Measurements from ENCODE around the gene SLC22A4.

The SLC22A4 gene

DNA sequence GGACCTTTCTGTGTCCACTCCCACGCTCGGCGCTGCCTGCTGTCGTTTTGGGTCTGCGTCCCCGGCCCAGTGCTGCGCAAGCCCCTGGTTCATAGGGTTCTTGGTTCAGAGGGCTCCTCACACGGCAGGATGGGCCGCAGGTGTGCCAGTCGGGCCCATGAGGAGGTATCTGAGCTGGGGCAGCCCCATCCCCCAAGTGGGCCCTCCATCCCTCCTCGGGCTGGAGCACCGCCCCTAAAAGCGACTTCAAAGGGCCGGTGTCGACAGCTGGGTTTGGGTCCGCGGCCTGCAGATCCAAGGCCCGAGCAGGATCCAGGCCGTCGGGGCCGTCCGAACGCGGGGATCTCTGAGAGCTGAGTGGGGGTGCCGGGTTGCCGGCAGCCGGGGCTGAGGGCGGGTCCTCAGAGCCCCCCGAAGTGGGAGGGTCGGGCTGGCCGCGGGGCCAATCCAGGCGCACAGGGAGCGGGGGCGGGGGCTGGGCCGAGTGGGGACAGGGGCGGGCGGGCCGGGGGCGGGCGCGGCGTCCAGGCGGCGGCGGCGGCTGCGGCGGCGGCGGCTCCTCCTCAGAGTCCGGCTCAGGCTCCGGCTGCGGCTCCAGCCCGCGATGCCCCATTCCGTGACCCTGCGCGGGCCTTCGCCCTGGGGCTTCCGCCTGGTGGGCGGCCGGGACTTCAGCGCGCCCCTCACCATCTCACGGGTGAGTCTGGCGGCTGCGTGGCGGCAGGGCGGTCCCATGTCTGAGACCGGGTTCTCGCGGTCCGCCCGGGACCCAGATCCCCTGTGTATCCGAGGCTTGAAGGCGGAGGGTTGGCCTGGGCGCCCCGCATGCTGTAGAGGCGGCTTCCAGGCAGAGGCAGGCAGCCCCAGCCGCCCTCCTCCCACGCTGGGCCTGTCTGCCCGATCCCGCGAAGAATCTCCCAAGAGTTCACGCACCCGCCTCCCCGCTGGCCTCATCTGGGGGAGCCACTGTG lies 36.8 kb upstream of the SLC22A4 start, which contains the start of gene PDLIM4:
Gene PDLIM4 (plus strand): TSS at position 566 of the 971 bp plus-strand sequence. CDS start 39 bp downstream, at position 605.
- H3K4me3 ChIP-seq (ENCODE audit: low read depth, low read length), result peak within 1 kb of the TSS; percentile 70
- no peaks in the 10 kb centered on the region for H3K9me3 ChIP-seq (ENCODE audit: control insufficient read depth, insufficient read depth, low read length)
- peak within 1 kb of the TSS; percentile 41 for H3K9ac ChIP-seq (ENCODE audit: low read depth, low read length)
- H3K27me3 ChIP-seq (ENCODE audit: control insufficient read depth, insufficient read depth, low read length), result peaks cover 10% of the 10 kb centered on the region
- H3K4me1 ChIP-seq (ENCODE audit: control insufficient read depth, insufficient read depth, low read length), result peaks cover 2% of the 10 kb centered on the region
- no peaks in the 10 kb centered on the region for H3K36me3 ChIP-seq (ENCODE audit: control insufficient read depth, insufficient read depth, low read length)

DNA sequence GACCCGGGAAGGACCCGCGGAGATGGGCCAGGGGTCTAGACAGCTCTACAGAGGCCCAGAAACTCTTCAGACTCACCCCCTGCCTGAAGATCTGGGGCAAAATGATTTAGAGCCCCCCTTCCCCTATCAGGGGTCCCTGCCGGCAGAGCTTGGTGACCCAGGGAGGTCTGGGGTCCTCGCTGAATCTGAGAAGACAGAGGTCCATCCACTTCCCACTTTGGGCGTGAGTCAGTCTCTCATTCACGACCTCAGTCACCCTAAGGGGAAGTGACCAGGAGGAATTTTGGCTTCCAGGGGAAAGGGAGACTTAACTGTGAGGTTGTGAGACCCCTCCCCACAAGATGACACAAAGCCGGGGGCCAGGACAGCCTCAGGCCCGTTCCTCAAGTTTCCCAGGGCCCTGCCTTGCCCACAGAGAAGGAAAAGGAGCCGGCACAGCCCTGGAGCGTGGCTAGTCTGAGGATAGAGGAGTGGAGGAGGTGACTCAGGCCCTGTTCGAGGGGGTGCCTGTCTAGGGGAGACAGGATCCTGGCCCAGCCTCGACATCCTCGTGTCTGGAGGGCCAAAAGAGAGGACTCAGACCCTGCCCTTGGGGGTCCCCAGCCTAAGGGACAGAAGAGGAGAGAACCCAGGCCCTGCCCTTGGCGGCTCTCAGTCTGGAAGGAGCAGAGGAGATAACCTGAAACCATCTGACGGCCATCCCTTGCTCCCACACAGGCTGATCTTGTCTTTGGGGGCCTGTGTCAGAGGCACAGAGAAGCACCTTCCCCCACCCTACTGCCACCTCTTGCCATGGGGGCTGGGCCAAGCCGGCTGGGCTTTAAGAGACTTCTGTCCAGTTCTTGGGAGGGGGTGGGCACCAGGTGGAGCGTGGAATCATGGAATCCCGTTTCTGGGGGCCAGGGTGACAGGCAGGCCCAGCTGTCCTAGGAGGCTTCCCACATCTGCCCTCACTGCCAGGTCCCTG lies 35.8 kb upstream of the SLC22A4 start:
- no peaks in the 10 kb centered on the region for H3K9me3 ChIP-seq (ENCODE audit: control insufficient read depth, insufficient read depth, low read length)
- peaks cover 2% of the 10 kb centered on the region for H3K4me1 ChIP-seq (ENCODE audit: control insufficient read depth, insufficient read depth, low read length)
- peaks cover 10% of the 10 kb centered on the region for H3K27me3 ChIP-seq (ENCODE audit: control insufficient read depth, insufficient read depth, low read length)
- H3K36me3 ChIP-seq (ENCODE audit: control insufficient read depth, insufficient read depth, low read length), result no peaks in the 10 kb centered on the region
- H3K4me3 ChIP-seq (ENCODE audit: low read depth, low read length), result peak overlapping the region; percentile 49
- peak overlapping the region; percentile 12 for H3K9ac ChIP-seq (ENCODE audit: low read depth, low read length)

DNA sequence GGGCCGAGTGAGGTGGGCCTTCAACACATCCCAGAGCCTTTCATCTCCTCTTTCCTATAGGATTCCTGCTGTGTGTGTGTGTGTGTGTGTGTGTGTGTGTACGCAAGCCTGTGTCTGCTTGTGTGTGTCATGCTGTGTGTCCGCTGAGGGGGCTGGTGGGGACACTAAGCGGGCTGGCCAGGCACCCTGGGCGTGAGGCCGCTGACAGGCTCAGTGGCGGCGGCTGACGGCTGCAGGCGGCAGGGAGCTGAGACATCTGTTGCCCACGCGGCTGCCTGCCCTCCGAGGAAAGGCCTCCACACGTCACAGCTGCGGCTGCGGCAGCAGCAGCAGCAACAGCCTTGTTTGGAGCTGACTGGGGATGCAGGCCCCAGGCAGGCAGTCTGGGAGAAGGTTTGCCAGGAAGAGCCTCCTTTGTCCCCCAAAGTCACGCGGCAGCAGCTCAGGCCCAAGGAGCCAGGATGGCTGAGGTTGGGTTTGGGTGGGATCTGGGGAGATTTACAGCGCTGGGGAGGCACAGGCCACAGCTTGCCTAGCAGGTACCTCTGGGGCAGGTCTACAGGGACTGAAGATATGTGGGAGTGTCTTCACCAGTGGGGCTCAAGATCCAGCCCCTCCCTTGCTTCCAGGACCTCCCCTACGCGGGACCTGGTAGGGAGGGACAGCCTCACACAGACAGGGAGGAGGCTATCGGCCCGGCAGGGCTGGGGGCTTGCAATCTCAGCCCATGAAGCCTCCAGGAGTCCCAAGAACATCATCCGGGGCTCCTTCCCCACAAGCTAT lies 34.9 kb upstream of the SLC22A4 start:
- H3K9ac ChIP-seq (ENCODE audit: low read depth, low read length), result no peak overlapping the region

DNA sequence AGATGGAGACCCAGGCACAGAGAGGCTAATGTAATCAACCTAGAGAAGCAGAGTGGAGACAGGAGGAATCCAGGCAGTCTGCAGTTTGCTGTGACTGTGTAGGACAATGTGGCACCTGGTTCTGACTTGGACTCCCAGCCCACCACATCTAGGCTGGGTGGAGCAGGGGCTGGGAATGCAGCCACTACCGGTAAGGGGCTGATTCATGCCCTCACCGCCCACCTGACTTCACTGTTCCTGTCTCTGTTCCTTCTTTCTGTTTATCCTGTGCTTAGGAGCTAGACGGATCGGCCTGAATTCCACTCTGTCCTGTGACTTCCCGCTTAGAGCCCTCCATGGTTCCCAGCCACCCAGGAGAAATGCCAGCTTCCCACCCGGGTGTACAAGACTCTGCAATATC lies 34.1 kb upstream of the SLC22A4 start:
- H3K9me3 ChIP-seq (ENCODE audit: control insufficient read depth, insufficient read depth, low read length), result no peaks in the 10 kb centered on the region
- H3K9ac ChIP-seq (ENCODE audit: low read depth, low read length), result no peak overlapping the region
- peaks cover 10% of the 10 kb centered on the region for H3K27me3 ChIP-seq (ENCODE audit: control insufficient read depth, insufficient read depth, low read length)
- H3K4me3 ChIP-seq (ENCODE audit: low read depth, low read length), result no peak overlapping the region
- no peaks in the 10 kb centered on the region for H3K36me3 ChIP-seq (ENCODE audit: control insufficient read depth, insufficient read depth, low read length)
- peaks cover 2% of the 10 kb centered on the region for H3K4me1 ChIP-seq (ENCODE audit: control insufficient read depth, insufficient read depth, low read length)

More for the DNA sequence above, 34.9 kb upstream of the SLC22A4 start:
- Histone ChIP-seq H3K4me3 (ENCODE audit: low read depth, low read length) (no peak overlapping the region), H3K4me1 (ENCODE audit: control insufficient read depth, insufficient read depth, low read length) (peaks cover 2% of the 10 kb centered on the region), H3K9me3 (ENCODE audit: control insufficient read depth, insufficient read depth, low read length) (no peaks in the 10 kb centered on the region), H3K27me3 (ENCODE audit: control insufficient read depth, insufficient read depth, low read length) (peaks cover 10% of the 10 kb centered on the region), H3K36me3 (ENCODE audit: control insufficient read depth, insufficient read depth, low read length) (no peaks in the 10 kb centered on the region)

DNA sequence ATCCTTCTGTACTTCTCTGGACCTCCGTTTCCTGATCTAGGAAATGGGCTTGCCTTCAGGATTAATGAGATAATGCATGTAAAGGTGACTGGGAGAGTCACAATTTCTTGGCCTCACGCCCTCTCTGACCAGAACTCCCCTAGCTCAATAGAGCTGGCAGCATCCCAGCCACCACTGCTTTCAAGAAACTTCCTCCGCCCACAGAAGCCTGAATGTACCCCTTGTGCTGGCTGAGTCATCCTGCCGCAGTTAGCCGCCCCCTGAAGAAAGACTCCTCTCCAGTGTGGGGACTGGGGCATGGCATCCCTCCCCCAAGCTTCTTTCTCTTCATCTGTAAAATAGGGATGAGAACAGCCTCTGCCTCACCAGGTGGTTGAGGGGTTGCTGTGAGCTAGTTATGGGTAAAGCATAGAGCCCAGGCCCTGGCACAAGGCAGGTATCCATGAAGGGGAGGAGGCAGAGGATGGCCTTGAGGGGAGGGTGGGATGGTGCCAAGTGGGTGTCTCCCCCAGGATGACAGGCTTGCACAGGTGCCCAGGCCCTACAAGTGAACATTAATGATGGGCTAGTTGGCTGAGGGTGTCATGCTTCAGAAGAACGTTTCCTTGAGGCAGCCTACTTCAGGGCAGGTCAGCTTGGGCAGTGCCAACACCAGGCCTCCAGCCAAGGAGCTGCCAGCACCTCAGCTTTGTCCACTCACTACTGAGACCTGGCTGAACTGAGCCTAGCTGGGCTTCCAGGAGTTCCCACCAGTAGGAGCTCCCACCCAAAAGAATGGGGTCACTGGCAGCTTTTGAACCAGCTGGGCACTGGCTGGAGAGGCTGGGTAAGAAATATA lies 33.3 kb upstream of the SLC22A4 start:
- no peak overlapping the region for H3K9ac ChIP-seq (ENCODE audit: low read depth, low read length)
- H3K4me1 ChIP-seq (ENCODE audit: control insufficient read depth, insufficient read depth, low read length), result peaks cover 2% of the 10 kb centered on the region
- H3K36me3 ChIP-seq (ENCODE audit: control insufficient read depth, insufficient read depth, low read length), result no peaks in the 10 kb centered on the region
- H3K27me3 ChIP-seq (ENCODE audit: control insufficient read depth, insufficient read depth, low read length), result peaks cover 10% of the 10 kb centered on the region
- H3K4me3 ChIP-seq (ENCODE audit: low read depth, low read length), result no peak overlapping the region
- no peaks in the 10 kb centered on the region for H3K9me3 ChIP-seq (ENCODE audit: control insufficient read depth, insufficient read depth, low read length)

DNA sequence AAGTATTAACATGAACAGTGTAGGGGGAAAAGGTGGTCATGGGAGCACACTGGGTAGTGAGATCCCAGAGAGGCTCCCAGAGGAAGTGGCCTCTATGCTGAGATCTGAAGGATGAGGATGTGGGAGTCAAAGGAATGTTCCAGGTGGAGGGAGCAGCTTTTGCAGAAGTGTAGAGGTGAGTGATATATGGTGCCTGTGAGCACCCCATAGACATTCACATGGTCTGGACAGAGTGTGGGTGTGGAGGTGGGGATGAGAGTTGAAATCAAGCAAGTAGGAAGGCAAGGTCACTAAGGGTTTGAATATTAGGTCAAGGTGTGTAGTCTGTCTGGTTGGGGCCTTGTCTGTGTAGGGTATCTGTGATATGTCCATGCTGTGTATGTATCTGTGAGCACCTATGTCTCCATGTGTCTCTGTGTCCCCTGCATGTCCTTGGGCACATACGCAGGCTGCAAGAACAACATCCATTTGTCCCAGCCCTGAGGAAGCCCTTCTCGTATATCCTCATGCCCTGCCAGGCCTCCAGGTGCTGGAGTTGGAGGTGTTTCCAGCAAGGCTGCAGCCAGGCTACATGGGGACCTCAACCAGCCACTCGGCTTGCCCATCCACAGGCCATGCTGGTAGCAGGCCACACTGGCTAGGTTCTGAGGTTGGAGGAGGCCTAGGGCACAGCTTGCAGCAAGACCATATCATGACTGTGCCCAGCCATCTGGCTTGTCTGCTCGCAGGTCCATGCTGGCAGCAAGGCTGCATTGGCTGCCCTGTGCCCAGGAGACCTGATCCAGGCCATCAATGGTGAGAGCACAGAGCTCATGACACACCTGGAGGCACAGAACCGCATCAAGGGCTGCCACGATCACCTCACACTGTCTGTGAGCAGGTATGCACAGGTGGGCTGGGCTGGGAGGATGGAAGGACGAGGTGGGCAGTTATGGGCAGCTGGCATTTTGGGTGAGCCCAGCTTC lies 32.0 kb upstream of the SLC22A4 start:
- H3K36me3 ChIP-seq (ENCODE audit: control insufficient read depth, insufficient read depth, low read length), result no peaks in the 10 kb centered on the region
- no peak overlapping the region for H3K9ac ChIP-seq (ENCODE audit: low read depth, low read length)
- H3K4me1 ChIP-seq (ENCODE audit: control insufficient read depth, insufficient read depth, low read length), result peaks cover 2% of the 10 kb centered on the region
- H3K9me3 ChIP-seq (ENCODE audit: control insufficient read depth, insufficient read depth, low read length), result no peaks in the 10 kb centered on the region
- no peak overlapping the region for H3K4me3 ChIP-seq (ENCODE audit: low read depth, low read length)
- H3K27me3 ChIP-seq (ENCODE audit: control insufficient read depth, insufficient read depth, low read length), result peaks cover 3% of the 10 kb centered on the region

DNA sequence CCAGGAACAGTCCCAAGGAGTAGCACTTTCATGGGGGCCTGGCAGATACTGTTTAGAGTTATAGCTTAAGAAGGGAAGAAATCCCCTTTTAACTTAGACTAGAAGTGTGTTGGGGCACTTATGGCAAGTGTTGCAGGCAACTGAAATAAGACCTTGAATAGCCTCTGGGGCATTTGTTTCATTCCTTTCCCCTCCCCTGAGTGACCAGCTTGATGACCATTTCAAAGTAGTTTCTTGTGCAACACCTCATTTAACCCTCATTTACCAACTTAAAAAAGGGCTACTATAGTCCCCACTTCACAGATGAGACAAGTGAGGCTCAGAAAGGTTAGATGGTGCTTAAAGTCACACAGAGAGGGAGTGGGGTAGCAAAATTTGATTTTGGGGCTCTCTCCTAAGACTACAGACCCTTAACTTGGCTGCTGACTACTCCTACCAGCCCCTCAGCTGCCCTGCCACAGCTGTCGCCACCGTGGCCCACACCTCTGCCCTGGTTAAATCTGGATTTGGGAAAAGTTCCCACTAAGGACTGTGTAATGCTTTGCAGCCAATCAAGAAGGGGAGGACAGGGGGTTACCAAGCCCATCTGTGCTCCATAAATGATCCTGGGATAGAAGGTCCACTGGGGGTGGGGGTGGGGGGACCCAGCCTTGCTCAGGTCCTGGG lies 31.2 kb upstream of the SLC22A4 start:
- Histone ChIP-seq H3K4me1 (ENCODE audit: control insufficient read depth, insufficient read depth, low read length) (peaks cover 2% of the 10 kb centered on the region), H3K4me3 (ENCODE audit: low read depth, low read length) (no peak overlapping the region)

DNA sequence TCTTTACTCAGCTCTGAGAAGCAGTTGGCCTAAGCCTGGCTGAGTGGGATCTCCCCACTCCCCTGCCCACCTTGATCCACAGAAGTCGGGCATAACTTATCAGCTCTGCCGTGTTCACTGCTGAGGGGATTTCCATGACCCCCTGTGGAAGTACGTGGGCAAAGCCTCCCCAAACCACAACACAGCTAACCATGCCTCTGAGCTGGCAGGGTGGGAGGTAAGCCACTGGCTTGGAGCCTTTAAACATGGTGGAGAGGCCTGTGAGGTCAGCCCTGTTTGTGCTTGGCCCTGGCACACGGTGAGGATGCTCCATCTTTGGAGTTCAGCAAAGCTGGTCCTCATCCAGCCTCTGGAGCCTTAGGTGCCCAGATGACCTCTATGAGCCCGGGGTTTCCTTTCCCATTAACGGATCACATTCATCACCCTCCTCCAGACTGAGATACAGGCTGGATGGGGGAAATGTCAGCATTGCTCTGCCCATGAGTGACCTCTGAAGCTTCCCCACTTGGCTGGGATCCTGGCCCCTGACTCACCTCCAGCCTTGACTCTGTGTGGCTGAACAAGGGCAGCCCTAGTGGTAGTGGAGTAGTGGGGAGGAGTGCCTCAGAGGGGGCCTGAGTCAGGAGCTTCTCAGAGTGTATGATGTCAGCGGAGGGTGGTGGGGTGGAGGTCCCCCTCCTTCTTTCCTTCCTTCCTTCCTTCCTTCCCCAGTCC lies 30.5 kb upstream of the SLC22A4 start:
- Histone ChIP-seq H3K9ac (ENCODE audit: low read depth, low read length) (no peak overlapping the region), H3K27me3 (ENCODE audit: control insufficient read depth, insufficient read depth, low read length) (no peaks in the 10 kb centered on the region), H3K4me3 (ENCODE audit: low read depth, low read length) (no peak overlapping the region), H3K4me1 (ENCODE audit: control insufficient read depth, insufficient read depth, low read length) (no peaks in the 10 kb centered on the region), H3K9me3 (ENCODE audit: control insufficient read depth, insufficient read depth, low read length) (no peaks in the 10 kb centered on the region), H3K36me3 (ENCODE audit: control insufficient read depth, insufficient read depth, low read length) (no peaks in the 10 kb centered on the region)

More for the DNA sequence above, 31.2 kb upstream of the SLC22A4 start:
- Histone ChIP-seq H3K9ac (ENCODE audit: low read depth, low read length) (no peak overlapping the region), H3K36me3 (ENCODE audit: control insufficient read depth, insufficient read depth, low read length) (no peaks in the 10 kb centered on the region), H3K9me3 (ENCODE audit: control insufficient read depth, insufficient read depth, low read length) (no peaks in the 10 kb centered on the region), H3K27me3 (ENCODE audit: control insufficient read depth, insufficient read depth, low read length) (peaks cover 2% of the 10 kb centered on the region)

Data from iPS-15b (cell line).